Cardiac muscle cell (in vitro differentiated cells and primary cell): Measurements from ENCODE around the gene BCAS3. TPM values are rescaled to one million over a fixed set of nuclear protein-coding genes. Genes with fewer than 3 reads are reported as not detected.
A peak's percentile ranks its signal among the peaks of the same experiment; 100 is the strongest.

Experiments used
- DNase-seq, 2 donors: peaks; one replicate each; pipeline versions ENCODE4 v3.0.0 to v3.0.0-alpha.2; 2010 to 2017; ENCODE audit warnings: low read depth in 1 of 2, low spot score in 1 of 2
- H3K27ac ChIP-seq: fragments of 200-600 bp; sonication (generic); 2 replicates; pipeline ENCODE4 v1.5.1; 2016
- H3K27me3 ChIP-seq: fragments of 200-600 bp; sonication (generic); 2 replicates; pipeline ENCODE4 v1.6.0; 2016; ENCODE audit warnings: control low read depth
- H3K36me3 ChIP-seq: fragments of 200-600 bp; sonication (generic); 2 replicates; pipeline ENCODE4 v1.5.1; 2016; ENCODE audit warnings: control low read depth
- H3K4me1 ChIP-seq: fragments of 200-600 bp; sonication (generic); 2 replicates; pipeline ENCODE4 v1.8.1; 2017; ENCODE audit warnings: low read depth, mild to moderate bottlenecking, mixed run types
- H3K4me3 ChIP-seq: fragments of 200-600 bp; sonication (generic); 2 replicates; pipeline ENCODE4 v1.5.1; 2016; ENCODE audit warnings: mild to moderate bottlenecking
- H3K9me3 ChIP-seq: fragments of 200-600 bp; sonication (generic); 2 replicates; pipeline ENCODE4 v1.5.1; 2017; ENCODE audit warnings: low read depth, mild to moderate bottlenecking, control low read depth
- CTCF ChIP-seq: IDR thresholded peaks from 2 replicates; pipeline ENCODE4 v1.5.1; 2012; ENCODE audit warnings: low read depth, mild to moderate bottlenecking, low read length
- polyA plus RNA-seq: library from polyadenylated mRNA; unstranded; fragments of >200 nt; fragmentation: Nextera tagmentation; extraction: Ambion mirVana; gene quantifications from 2 replicates; pipeline ENCODE4 v1.2.1, GENCODE V29; 2016
- total RNA-seq: library from RNA; depleted of rRNA; stranded (reverse); fragments of >200 nt; gene quantifications from 2 replicates; pipeline ENCODE4 v1.2.3, GENCODE V29; 2016

BCAS3 gene
- total and polyA plus RNA-seq, 2 experiments from 2014 or later = 36.5 to 39.6 TPM

- Histone ChIP-seq H3K27ac (no peak overlapping the region), H3K4me3 (no peak overlapping the region), H3K9me3 (no peaks in the 10 kb centered on the region), H3K36me3 (no peaks in the 10 kb centered on the region), H3K27me3 (no peaks in the 10 kb centered on the region), H3K4me1 (peaks cover 27% of the 10 kb centered on the region)
- no peak for DNase-seq
- TF ChIP-seq CTCF = no peak
Observed at GRCh38 chr17:61177351-61177750, 499.7 kb downstream of the BCAS3 start.

- Histone ChIP-seq H3K4me1 (peaks cover 36% of the 10 kb centered on the region), H3K36me3 (no peaks in the 10 kb centered on the region), H3K27me3 (no peaks in the 10 kb centered on the region), H3K4me3 (no peak overlapping the region), H3K9me3 (no peaks in the 10 kb centered on the region), H3K27ac (peak overlapping the region; percentile 86)
- no peak for DNase-seq
- TF ChIP-seq CTCF = no peak
Observed at GRCh38 chr17:61178284-61178683, 500.6 kb downstream of the BCAS3 start.

- no peak for TF ChIP-seq CTCF
- DNase-seq = peak in 1 of 2 donors; percentile 57
Observed at GRCh38 chr17:61179380-61179806, 501.7 kb downstream of the BCAS3 start.

GRCh38 chr17:61183793-61184192, 506.1 kb downstream of the BCAS3 start:
- TF ChIP-seq CTCF = no peak
- H3K36me3 ChIP-seq = no peaks in the 10 kb centered on the region
- DNase-seq = no peak
- H3K4me1 ChIP-seq = peaks cover 54% of the 10 kb centered on the region
- H3K27ac ChIP-seq = no peak overlapping the region
- no peaks in the 10 kb centered on the region for H3K9me3 ChIP-seq
- H3K4me3 ChIP-seq = no peak overlapping the region
- H3K27me3 ChIP-seq = no peaks in the 10 kb centered on the region

More at GRCh38 chr17:61179380-61179806, 501.7 kb downstream of the BCAS3 start:
- Histone ChIP-seq H3K9me3 (no peaks in the 10 kb centered on the region), H3K36me3 (no peaks in the 10 kb centered on the region), H3K27ac (peak overlapping the region; percentile 86), H3K4me3 (no peak overlapping the region), H3K4me1 (peaks cover 45% of the 10 kb centered on the region), H3K27me3 (no peaks in the 10 kb centered on the region)

GRCh38 chr17:61185385-61185784, 507.7 kb downstream of the BCAS3 start:
- H3K9me3 ChIP-seq = no peaks in the 10 kb centered on the region
- DNase-seq = no peak

More at GRCh38 chr17:61185385-61185784, 507.7 kb downstream of the BCAS3 start:
- no peak for TF ChIP-seq CTCF
- Histone ChIP-seq H3K4me3 (no peak overlapping the region), H3K36me3 (no peaks in the 10 kb centered on the region), H3K4me1 (peaks cover 49% of the 10 kb centered on the region), H3K27me3 (no peaks in the 10 kb centered on the region), H3K27ac (no peak overlapping the region)
